Gastroesophageal sphincter (tissue), 3 donors: ENCODE data around the gene LRRC25.

Experiments used
- EP300 ChIP-seq: sonication (generic); formaldehyde crosslinking; IDR thresholded peaks from one replicate; pipeline ENCODE4 v1.6.1; 2017; ENCODE audit warnings: antibody characterized with exemption, mild to moderate bottlenecking
- POLR2A ChIP-seq, 2 donors: fragments of 450-650 bp; IDR thresholded peaks; one replicate each; pipeline ENCODE4 v1.6.1; 2017; ENCODE audit warnings: antibody characterized with exemption in 2 of 2, mild to moderate bottlenecking in 2 of 2, moderate library complexity in 1 of 2
- POLR2AphosphoS5 ChIP-seq: sonication (generic); formaldehyde crosslinking; IDR thresholded peaks from one replicate; pipeline ENCODE4 v1.6.1; 2017; ENCODE audit warnings: antibody characterized with exemption
- TF ChIP-seq, protein P1 (sequence below), 4 experiments: fragments of 200-600 bp in 2 of 4; fragments of 450-650 bp in 2 of 4; sonication (generic) in 1 of 4; IDR thresholded peaks; one replicate each; pipeline ENCODE4 v1.5.1; 2017 to 2019; ENCODE audit warnings: antibody characterized with exemption in 4 of 4, mild to moderate bottlenecking in 2 of 4, moderate library complexity in 2 of 4

- TF ChIP-seq, protein P1, sequence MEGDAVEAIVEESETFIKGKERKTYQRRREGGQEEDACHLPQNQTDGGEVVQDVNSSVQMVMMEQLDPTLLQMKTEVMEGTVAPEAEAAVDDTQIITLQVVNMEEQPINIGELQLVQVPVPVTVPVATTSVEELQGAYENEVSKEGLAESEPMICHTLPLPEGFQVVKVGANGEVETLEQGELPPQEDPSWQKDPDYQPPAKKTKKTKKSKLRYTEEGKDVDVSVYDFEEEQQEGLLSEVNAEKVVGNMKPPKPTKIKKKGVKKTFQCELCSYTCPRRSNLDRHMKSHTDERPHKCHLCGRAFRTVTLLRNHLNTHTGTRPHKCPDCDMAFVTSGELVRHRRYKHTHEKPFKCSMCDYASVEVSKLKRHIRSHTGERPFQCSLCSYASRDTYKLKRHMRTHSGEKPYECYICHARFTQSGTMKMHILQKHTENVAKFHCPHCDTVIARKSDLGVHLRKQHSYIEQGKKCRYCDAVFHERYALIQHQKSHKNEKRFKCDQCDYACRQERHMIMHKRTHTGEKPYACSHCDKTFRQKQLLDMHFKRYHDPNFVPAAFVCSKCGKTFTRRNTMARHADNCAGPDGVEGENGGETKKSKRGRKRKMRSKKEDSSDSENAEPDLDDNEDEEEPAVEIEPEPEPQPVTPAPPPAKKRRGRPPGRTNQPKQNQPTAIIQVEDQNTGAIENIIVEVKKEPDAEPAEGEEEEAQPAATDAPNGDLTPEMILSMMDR (IDR thresholded peaks at IDR 0.05), result no peak
- TF ChIP-seq POLR2A (IDR thresholded peaks at IDR 0.05), result no peak
- TF ChIP-seq POLR2AphosphoS5, result no peak
- TF ChIP-seq EP300, result no peak
These were observed 35.0 kb upstream of the LRRC25 start for GRCh38 chr19:18432275-18433014.
